NCI-H446 treated with DMSO at 0.1 percent for 48 hours (cell line): ENCODE results near the gene VEPH1.

Experiments used
- DNase-seq: peaks from one replicate; lab custom pipeline; 2025; lab: John Stamatoyannopoulos, UW

VEPH1 gene

GRCh38 chr3:157300981-157301663 lies 202.1 kb downstream of the VEPH1 start:
- DNase-seq = no peak

GRCh38 chr3:157300094-157300493 lies 203.1 kb downstream of the VEPH1 start:
- DNase-seq = no peak

- no peak for DNase-seq
These were observed 205.8 kb downstream of the VEPH1 start for GRCh38 chr3:157297328-157297915.

GRCh38 chr3:157294953-157295352 lies 208.3 kb downstream of the VEPH1 start:
- DNase-seq = no peak

GRCh38 chr3:157294491-157294890 lies 208.7 kb downstream of the VEPH1 start:
- DNase-seq = no peak

GRCh38 chr3:157290766-157291165 lies 212.4 kb downstream of the VEPH1 start:
- peak; percentile 41 for DNase-seq

- no peak for DNase-seq
These were observed 217.2 kb downstream of the VEPH1 start for GRCh38 chr3:157285966-157286365.

GRCh38 chr3:157285141-157285540 lies 218.1 kb downstream of the VEPH1 start:
- DNase-seq = no peak

GRCh38 chr3:157284688-157285087 lies 218.5 kb downstream of the VEPH1 start:
- no peak for DNase-seq

- DNase-seq = no peak
These were observed 220.7 kb downstream of the VEPH1 start for GRCh38 chr3:157282261-157283191.

GRCh38 chr3:157280786-157281185 lies 222.4 kb downstream of the VEPH1 start:
- no peak for DNase-seq

GRCh38 chr3:157280354-157280753 lies 222.9 kb downstream of the VEPH1 start:
- DNase-seq = no peak

- no peak for DNase-seq
These were observed 224.0 kb downstream of the VEPH1 start for GRCh38 chr3:157279237-157279636.

- DNase-seq = no peak
These were observed 226.4 kb downstream of the VEPH1 start for GRCh38 chr3:157276801-157277200.

- DNase-seq = no peak
These were observed 227.4 kb downstream of the VEPH1 start for GRCh38 chr3:157275832-157276231.

- DNase-seq = no peak
These were observed 228.5 kb downstream of the VEPH1 start for GRCh38 chr3:157274644-157275137.

GRCh38 chr3:157271283-157271882 lies 231.8 kb downstream of the VEPH1 start:
- peak; percentile 30 for DNase-seq

GRCh38 chr3:157268026-157268425 lies 235.2 kb downstream of the VEPH1 start:
- no peak for DNase-seq

GRCh38 chr3:157265931-157266330 lies 237.3 kb downstream of the VEPH1 start:
- DNase-seq = no peak

- no peak for DNase-seq
These were observed 240.2 kb downstream of the VEPH1 start for GRCh38 chr3:157263027-157263426.

- no peak for DNase-seq
These were observed 242.2 kb downstream of the VEPH1 start for GRCh38 chr3:157261000-157261399.

- DNase-seq = no peak
These were observed 243.4 kb downstream of the VEPH1 start for GRCh38 chr3:157259825-157260224.
